Measurements from ENCODE around the gene URB2.
"Not testable (repeated sequence)": the region's sequence is repeated elsewhere in the genome, so short reads cannot be mapped to it uniquely, and the experiment has no call there.

Gene URB2

DNA sequence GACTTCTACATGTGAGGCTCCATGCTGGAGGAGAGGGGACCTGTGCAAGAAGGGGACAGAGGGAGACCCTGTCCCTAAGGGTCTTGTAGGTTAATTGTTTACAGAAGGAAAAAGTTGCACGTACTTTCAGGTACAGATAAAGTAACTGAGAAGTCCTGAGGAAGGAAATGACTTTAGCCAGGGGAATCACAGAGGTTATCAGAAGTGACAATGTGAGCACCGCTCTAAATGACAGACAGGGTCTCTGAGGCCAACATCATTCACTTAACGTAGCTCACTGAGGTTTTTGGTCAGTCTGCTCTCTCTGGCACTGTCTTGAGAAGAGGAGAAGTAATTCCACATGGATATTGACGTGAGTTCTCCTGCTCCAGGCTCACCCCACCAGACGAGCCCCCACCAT is 12.1 kb upstream of the URB2 start:
- no peaks in the 10 kb centered on the region for H3K9me3 ChIP-seq (ENCODE audit: control insufficient read depth, low read length)
- H3K27ac ChIP-seq (ENCODE audit: insufficient read depth, low read depth, low read length, poor library complexity, severe bottlenecking), result no peak overlapping the region
- no peaks in the 10 kb centered on the region for H3K27me3 ChIP-seq (ENCODE audit: control insufficient read depth, insufficient read depth, low read length, poor library complexity, severe bottlenecking)
- 94 to 95% methylated on average over 5 of the region's 5 CpGs for WGBS, 2 experiments
- peaks cover 20% of the 10 kb centered on the region for H3K36me3 ChIP-seq (ENCODE audit: control insufficient read depth, insufficient read depth, low read length)
- H3K4me3 ChIP-seq (ENCODE audit: insufficient read depth, low read depth, low read length), result no peak overlapping the region
- no peaks in the 10 kb centered on the region for H3K4me1 ChIP-seq (ENCODE audit: control insufficient read depth, insufficient read depth, low read length)

DNA sequence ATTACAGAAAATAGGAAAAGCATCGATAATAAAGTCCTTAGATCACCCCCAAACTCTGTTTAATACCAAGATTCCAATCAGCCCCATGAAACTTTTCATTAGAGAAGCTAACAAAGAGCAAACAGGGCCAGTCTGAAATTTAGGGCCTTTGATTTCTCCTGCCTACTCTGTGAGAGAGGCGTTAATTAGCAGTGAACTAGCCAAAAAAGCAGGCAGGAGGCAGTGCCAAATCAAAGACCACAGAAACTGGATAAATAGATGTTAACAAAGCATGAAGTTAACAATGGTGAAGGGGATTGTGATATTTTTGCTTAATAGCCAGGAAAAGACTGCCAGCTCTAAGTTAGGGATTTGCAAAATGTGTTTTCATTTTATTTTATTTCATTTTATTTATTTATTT is 11.3 kb upstream of the URB2 start:
- no peak overlapping the region for H3K4me3 ChIP-seq (ENCODE audit: insufficient read depth, low read depth, low read length)
- peaks cover 16% of the 10 kb centered on the region for H3K36me3 ChIP-seq (ENCODE audit: control insufficient read depth, insufficient read depth, low read length)
- H3K9me3 ChIP-seq (ENCODE audit: control insufficient read depth, low read length), result no peaks in the 10 kb centered on the region
- H3K27me3 ChIP-seq (ENCODE audit: control insufficient read depth, insufficient read depth, low read length, poor library complexity, severe bottlenecking), result no peaks in the 10 kb centered on the region
- no peaks in the 10 kb centered on the region for H3K4me1 ChIP-seq (ENCODE audit: control insufficient read depth, insufficient read depth, low read length)
- 90 to 97% methylated on average over 2 of the region's 2 CpGs for WGBS, 2 experiments
- no peak overlapping the region for H3K27ac ChIP-seq (ENCODE audit: insufficient read depth, low read depth, low read length, poor library complexity, severe bottlenecking)

DNA sequence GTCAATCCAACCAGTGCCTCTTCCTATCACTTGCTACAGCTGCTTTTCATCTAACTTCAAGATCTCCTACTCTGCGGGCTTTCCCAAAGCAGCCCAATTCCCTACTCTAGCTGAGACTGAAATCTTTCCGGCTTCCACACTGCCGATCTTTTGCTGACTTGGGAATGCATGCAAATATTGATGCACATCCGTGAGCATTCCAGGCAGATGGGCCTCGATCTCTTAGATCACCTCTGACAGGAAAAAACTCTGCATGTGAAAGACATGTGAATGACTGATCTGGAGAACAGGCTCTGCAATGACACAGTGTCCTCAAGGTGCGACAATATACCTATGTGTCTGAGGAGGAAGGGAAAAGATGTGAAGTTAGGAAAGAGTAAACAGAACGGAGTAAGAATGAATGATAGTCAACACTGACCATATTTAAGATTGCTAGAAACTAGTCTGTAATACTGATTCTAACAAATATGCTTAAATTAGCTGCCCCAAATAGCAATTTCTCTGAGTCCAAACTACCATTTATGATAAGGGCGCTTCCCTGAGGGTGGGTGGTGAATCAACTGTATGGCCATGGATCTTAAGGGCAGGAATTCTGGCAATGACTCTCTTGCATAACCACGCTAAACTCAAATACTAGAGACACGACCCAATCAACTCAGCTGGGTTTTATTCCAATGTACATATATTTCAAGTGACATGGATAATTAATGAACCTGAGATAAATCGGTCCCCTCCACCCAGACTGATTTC is 8.5 kb upstream of the URB2 start:
- Histone ChIP-seq H3K4me3 (ENCODE audit: insufficient read depth, low read depth, low read length) (no peak overlapping the region), H3K36me3 (ENCODE audit: control insufficient read depth, insufficient read depth, low read length) (no peaks in the 10 kb centered on the region), H3K27me3 (ENCODE audit: control insufficient read depth, insufficient read depth, low read length, poor library complexity, severe bottlenecking) (no peaks in the 10 kb centered on the region), H3K27ac (ENCODE audit: insufficient read depth, low read depth, low read length, poor library complexity, severe bottlenecking) (no peak overlapping the region), H3K9me3 (ENCODE audit: control insufficient read depth, low read length) (no peaks in the 10 kb centered on the region), H3K4me1 (ENCODE audit: control insufficient read depth, insufficient read depth, low read length) (no peaks in the 10 kb centered on the region)
- 90 to 92% methylated on average over 9 to 11 of the region's 11 CpGs for WGBS, 2 experiments

DNA sequence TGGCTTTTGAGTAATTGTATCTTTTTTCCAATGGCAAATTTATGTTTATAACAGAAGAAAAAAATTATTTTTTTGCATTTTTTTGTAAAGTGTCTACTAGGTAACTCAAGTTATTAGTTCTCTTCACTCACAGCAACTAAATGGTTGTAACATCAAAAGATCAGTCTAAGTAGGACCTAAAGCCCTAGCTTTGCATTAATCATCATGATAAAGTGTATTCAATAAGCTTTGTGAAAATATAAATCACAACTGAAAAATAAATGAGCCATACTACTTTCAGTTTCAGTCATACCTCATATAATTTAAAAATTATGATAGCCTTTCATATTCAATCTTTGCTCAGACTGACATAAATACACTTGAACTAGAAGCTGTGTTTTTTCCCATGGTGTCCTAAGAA is 7.0 kb upstream of the URB2 start:
- H3K4me1 ChIP-seq (ENCODE audit: control insufficient read depth, insufficient read depth, low read length), result no peaks in the 10 kb centered on the region
- no peaks in the 10 kb centered on the region for H3K27me3 ChIP-seq (ENCODE audit: control insufficient read depth, insufficient read depth, low read length, poor library complexity, severe bottlenecking)

DNA sequence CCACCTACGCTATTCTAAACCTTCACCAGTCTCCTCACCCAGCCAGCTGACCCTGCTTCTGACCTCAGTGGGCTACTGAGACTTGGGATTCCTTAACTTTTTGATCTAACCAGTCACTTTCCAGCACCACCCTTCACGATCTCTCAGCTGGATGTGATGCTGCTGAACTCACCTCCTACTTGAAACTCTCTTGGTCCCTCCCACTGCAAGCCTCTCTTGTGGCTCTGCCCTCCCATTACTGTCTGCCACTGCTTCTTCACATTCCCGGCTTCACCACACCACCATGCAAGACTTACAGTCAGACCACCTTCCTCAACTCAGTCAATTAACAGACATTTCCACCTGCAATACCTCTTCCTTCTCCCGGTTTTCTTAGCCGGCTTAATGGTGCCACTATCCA is 6.4 kb upstream of the URB2 start:
- WGBS, 2 experiments, result 80 to 84% methylated on average over 5 of the region's 5 CpGs
- no peak overlapping the region for H3K4me3 ChIP-seq (ENCODE audit: insufficient read depth, low read depth, low read length)
- H3K27me3 ChIP-seq (ENCODE audit: control insufficient read depth, insufficient read depth, low read length, poor library complexity, severe bottlenecking), result peaks cover 4% of the 10 kb centered on the region
- no peaks in the 10 kb centered on the region for H3K36me3 ChIP-seq (ENCODE audit: control insufficient read depth, insufficient read depth, low read length)
- no peaks in the 10 kb centered on the region for H3K9me3 ChIP-seq (ENCODE audit: control insufficient read depth, low read length)
- H3K4me1 ChIP-seq (ENCODE audit: control insufficient read depth, insufficient read depth, low read length), result no peaks in the 10 kb centered on the region
- H3K27ac ChIP-seq (ENCODE audit: insufficient read depth, low read depth, low read length, poor library complexity, severe bottlenecking), result no peak overlapping the region

More for the DNA sequence above, 7.0 kb upstream of the URB2 start:
- Histone ChIP-seq H3K27ac (ENCODE audit: insufficient read depth, low read depth, low read length, poor library complexity, severe bottlenecking) (no peak overlapping the region), H3K4me3 (ENCODE audit: insufficient read depth, low read depth, low read length) (no peak overlapping the region), H3K36me3 (ENCODE audit: control insufficient read depth, insufficient read depth, low read length) (no peaks in the 10 kb centered on the region), H3K9me3 (ENCODE audit: control insufficient read depth, low read length) (no peaks in the 10 kb centered on the region)

DNA sequence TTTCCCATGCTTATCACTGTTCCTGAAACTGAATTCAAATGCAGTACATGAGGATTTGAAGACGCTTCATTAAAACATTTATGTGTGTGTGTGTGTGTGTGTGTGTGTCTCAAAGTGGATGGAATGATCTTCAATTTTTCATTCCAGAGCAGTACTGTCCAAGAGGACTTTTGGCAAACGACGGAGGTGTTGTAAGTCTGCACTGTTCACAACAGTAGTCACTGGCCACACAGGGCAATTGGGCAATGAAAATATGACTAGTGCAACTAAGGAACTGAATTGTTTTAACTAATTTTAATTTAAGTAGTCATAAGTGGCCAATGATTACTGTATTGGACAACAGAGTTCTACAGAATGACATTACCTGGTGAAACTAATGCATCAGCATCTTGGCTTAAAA is 5.2 kb upstream of the URB2 start:
- H3K27me3 ChIP-seq (ENCODE audit: control insufficient read depth, insufficient read depth, low read length, poor library complexity, severe bottlenecking), result peaks cover 8% of the 10 kb centered on the region

DNA sequence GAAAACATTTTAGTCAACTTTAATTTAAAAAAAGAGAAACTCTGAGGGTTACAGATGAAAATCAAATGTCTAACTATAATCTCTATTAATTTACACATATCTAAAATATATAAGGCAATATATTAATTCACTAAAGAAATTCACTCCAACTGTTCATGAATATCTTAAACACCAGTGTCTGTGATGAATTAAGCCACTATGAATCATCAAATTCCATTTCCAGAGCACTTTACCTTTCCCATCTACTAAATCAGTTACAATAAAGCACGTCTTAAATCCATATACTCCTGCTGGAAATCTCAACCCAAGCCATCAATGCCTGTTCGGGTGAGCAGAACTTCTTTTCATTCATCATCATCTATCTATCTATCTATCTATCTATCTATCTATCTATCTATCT is 4.4 kb upstream of the URB2 start:
- H3K27ac ChIP-seq (ENCODE audit: insufficient read depth, low read depth, low read length, poor library complexity, severe bottlenecking), result no peak overlapping the region
- 87 to 95% methylated on average over 2 of the region's 2 CpGs for WGBS, 2 experiments
- peaks cover 8% of the 10 kb centered on the region for H3K27me3 ChIP-seq (ENCODE audit: control insufficient read depth, insufficient read depth, low read length, poor library complexity, severe bottlenecking)

More for the DNA sequence above, 5.2 kb upstream of the URB2 start:
- 95 to 97% methylated on average over 3 of the region's 3 CpGs for WGBS, 2 experiments
- Histone ChIP-seq H3K36me3 (ENCODE audit: control insufficient read depth, insufficient read depth, low read length) (no peaks in the 10 kb centered on the region), H3K9me3 (ENCODE audit: control insufficient read depth, low read length) (no peaks in the 10 kb centered on the region), H3K4me1 (ENCODE audit: control insufficient read depth, insufficient read depth, low read length) (no peaks in the 10 kb centered on the region), H3K4me3 (ENCODE audit: insufficient read depth, low read depth, low read length) (no peak overlapping the region), H3K27ac (ENCODE audit: insufficient read depth, low read depth, low read length, poor library complexity, severe bottlenecking) (no peak overlapping the region)

DNA sequence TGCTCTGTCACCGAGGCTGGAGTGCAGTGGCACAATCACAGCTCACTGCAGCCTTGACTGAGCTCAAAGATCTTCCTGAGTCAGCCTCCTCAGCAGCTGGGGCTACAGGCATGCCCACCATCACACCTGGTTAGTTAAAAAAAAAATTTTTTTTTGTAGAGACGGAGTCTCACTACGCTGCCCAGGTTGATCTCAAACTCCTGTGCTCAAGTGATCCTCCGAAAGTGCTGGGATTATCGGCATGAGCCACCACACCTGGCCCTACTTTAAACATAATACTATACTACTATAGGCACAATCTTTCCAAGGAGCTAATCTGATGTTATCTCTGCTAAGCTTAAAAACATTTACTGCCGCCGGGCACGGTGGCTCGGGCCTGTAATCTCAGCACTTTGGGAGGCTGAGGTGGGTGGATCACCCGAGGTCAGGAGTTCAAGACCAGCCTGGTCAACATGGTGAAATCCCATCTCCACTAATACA is 3.4 kb upstream of the URB2 start:
- H3K4me1 ChIP-seq (ENCODE audit: control insufficient read depth, insufficient read depth, low read length); H3K4me3 ChIP-seq (ENCODE audit: insufficient read depth, low read depth, low read length): not testable (repeated sequence)
- WGBS, 2 experiments, result 90 to 95% methylated on average over 10 of the region's 10 CpGs

More for the DNA sequence above, 4.4 kb upstream of the URB2 start:
- H3K4me1 ChIP-seq (ENCODE audit: control insufficient read depth, insufficient read depth, low read length), result no peaks in the 10 kb centered on the region
- H3K4me3 ChIP-seq (ENCODE audit: insufficient read depth, low read depth, low read length), result no peak overlapping the region
- H3K9me3 ChIP-seq (ENCODE audit: control insufficient read depth, low read length), result no peaks in the 10 kb centered on the region
- H3K36me3 ChIP-seq (ENCODE audit: control insufficient read depth, insufficient read depth, low read length), result no peaks in the 10 kb centered on the region

DNA sequence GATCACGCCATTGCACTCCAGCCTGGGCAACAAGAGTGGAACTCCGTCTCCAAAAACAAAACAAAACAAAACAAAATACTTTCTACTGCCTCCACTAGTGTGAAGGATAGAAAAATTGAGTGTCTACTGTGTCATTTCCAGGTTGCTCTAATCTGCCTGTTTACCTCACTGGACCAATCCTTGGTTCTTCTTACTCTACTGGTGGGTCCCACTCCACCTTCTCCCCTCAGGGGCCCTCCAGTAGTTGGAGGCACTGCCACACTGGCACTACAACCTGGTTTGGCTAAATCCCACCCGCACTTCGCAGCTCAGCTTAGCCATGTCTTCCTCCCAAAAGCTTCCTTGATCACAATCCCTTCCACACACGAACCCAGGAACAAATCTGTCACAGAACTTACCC is 2.8 kb upstream of the URB2 start:
- no peak overlapping the region for H3K4me3 ChIP-seq (ENCODE audit: insufficient read depth, low read depth, low read length)
- no peak overlapping the region for H3K27ac ChIP-seq (ENCODE audit: insufficient read depth, low read depth, low read length, poor library complexity, severe bottlenecking)
- WGBS, 2 experiments, result 92 to 96% methylated on average over 4 to 5 of the region's 5 CpGs
- H3K9me3 ChIP-seq (ENCODE audit: control insufficient read depth, low read length), result no peaks in the 10 kb centered on the region
- no peaks in the 10 kb centered on the region for H3K36me3 ChIP-seq (ENCODE audit: control insufficient read depth, insufficient read depth, low read length)
- H3K4me1 ChIP-seq (ENCODE audit: control insufficient read depth, insufficient read depth, low read length), result peaks cover 9% of the 10 kb centered on the region
- peaks cover 8% of the 10 kb centered on the region for H3K27me3 ChIP-seq (ENCODE audit: control insufficient read depth, insufficient read depth, low read length, poor library complexity, severe bottlenecking)

More for the DNA sequence above, 3.4 kb upstream of the URB2 start:
- H3K27ac ChIP-seq (ENCODE audit: insufficient read depth, low read depth, low read length, poor library complexity, severe bottlenecking); H3K27me3 ChIP-seq (ENCODE audit: control insufficient read depth, insufficient read depth, low read length, poor library complexity, severe bottlenecking); H3K9me3 ChIP-seq (ENCODE audit: control insufficient read depth, low read length); H3K36me3 ChIP-seq (ENCODE audit: control insufficient read depth, insufficient read depth, low read length): not testable (repeated sequence)

DNA sequence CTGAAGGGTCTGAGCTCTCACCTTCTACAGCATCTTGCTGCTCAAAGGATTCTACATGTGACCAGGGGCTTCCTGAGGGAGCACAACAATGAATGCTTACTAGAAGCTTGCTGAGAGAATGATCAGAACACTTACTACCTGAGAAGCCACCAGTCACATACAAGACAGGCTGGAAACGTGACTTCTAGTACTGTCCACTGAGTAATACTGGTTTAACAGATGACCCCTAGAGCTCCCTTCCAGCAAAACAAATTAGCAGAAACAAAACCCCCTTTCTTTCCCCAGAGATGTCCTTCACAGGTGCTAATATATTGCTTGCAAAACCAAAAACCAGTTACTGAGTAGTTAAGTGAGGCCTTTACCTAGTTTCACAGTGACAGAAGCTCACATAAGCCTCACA is 2.2 kb upstream of the URB2 start:
- no peaks in the 10 kb centered on the region for H3K36me3 ChIP-seq (ENCODE audit: control insufficient read depth, insufficient read depth, low read length)
- no peak overlapping the region for H3K4me3 ChIP-seq (ENCODE audit: insufficient read depth, low read depth, low read length)
- peaks cover 9% of the 10 kb centered on the region for H3K4me1 ChIP-seq (ENCODE audit: control insufficient read depth, insufficient read depth, low read length)
- no peak overlapping the region for H3K27ac ChIP-seq (ENCODE audit: insufficient read depth, low read depth, low read length, poor library complexity, severe bottlenecking)
- H3K27me3 ChIP-seq (ENCODE audit: control insufficient read depth, insufficient read depth, low read length, poor library complexity, severe bottlenecking), result peaks cover 8% of the 10 kb centered on the region
- no peaks in the 10 kb centered on the region for H3K9me3 ChIP-seq (ENCODE audit: control insufficient read depth, low read length)
- WGBS, 2 experiments, result 74 to 88% methylated on average over 1 of the region's 1 CpG

Measured in ectodermal cell (in vitro differentiated cells).